Right forelimb (tissue), 1 donor: Measurements from ENCODE around the gene AMZ2.
"Not testable (repeated sequence)": the region's sequence is repeated elsewhere in the genome, so short reads cannot be mapped to it uniquely, and the experiment has no call there.

ENCODE experiments used
- DNase-seq: peaks from one replicate; pipeline ENCODE4 v3.0.0-alpha.2; 2018

Gene AMZ2

DNA sequence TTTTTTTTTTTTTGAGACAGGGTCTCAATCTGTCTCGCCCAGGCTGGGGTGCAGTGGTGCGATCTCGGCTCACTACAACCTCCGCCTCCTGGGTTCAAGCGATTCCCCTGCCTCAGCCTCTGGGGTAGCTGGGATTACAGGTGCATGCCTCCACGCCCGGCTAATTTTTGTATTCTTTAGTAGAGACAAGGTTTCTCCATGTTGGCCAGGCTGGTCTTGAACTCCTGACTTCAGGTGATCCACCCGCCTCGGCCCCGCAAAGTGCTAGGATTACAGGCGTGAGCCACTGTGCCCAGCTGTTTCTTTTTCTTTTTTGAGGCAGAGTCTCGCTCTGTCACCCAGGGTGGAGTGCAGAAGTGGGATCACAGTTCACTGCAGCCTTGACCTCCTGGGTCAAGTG lies 27.1 kb upstream of the AMZ2 start:
- not testable (repeated sequence) for DNase-seq

DNA sequence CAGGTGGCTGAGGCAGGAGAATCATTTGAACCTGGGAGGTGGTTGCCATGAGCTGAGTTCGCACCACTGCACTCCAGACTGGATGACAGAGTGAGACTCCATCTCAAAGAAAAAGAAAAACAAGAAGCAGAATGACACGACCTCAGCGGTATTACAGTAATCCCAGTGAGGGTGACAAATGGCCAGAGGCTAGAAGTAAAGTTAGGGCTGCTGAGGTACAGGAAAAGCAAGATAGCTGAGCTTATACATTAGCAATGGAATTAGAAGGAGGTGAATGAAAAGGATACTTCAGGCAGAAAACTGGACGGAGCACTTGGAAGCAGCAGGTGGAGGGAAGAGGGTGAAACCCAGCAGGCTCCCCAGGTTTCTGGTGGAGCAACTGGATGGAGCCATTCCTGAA lies 26.1 kb upstream of the AMZ2 start:
- DNase-seq, result no peak

- no peak for DNase-seq
These were observed 25.2 kb upstream of the AMZ2 start for GRCh38 chr17:68222606-68223005.

DNA sequence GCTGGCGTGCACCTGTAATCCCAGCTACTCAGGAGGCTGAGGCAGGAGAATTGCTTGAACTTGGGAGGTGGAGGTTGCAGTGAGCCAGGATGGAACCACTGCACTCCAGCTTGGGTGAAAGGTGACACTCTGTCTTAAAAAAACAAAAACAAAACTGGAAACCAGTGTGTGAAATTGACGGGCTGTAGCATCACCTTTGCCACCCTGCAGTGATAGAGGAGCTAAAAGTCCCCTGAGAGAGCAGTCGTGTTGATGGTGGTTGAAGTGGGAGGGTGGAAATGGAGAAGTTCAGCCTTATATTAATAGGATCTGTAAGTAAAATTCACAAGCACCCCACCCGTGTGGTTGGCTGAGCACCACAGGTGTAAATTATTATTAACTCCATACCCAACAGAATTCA lies 22.8 kb upstream of the AMZ2 start:
- not testable (repeated sequence) for DNase-seq

DNA sequence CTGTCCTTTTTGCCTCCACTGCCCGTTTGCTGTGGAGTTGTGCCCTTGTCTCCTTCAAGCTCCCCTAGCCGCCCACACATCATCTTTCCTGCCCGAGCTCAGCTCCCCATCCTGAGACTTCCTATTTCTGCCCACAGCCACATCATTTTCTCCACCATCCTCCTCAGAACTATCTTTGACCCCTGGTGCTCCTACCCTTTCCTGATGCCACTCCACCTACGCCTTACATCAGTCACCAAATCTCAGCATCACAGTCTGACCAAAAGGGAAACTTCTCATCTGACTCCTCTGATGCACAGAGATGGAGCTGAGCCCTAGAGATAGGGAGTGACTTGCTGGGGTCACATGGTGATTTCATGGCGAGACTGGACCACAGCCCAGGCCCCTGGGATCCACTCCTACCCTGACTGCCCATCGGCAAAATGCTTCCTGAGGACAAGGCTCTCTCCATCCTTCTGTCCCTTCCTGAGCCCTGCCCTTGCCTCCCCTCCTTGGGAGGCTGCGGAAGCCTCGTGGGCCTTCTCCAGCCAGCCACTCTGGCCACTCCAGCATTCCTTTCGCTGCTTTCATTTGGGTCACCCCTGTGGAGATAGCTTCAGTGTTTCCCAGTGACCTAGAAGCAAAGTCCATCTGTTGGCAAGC lies 19.7 kb upstream of the AMZ2 start:
- DNase-seq, result not testable (repeated sequence)

DNA sequence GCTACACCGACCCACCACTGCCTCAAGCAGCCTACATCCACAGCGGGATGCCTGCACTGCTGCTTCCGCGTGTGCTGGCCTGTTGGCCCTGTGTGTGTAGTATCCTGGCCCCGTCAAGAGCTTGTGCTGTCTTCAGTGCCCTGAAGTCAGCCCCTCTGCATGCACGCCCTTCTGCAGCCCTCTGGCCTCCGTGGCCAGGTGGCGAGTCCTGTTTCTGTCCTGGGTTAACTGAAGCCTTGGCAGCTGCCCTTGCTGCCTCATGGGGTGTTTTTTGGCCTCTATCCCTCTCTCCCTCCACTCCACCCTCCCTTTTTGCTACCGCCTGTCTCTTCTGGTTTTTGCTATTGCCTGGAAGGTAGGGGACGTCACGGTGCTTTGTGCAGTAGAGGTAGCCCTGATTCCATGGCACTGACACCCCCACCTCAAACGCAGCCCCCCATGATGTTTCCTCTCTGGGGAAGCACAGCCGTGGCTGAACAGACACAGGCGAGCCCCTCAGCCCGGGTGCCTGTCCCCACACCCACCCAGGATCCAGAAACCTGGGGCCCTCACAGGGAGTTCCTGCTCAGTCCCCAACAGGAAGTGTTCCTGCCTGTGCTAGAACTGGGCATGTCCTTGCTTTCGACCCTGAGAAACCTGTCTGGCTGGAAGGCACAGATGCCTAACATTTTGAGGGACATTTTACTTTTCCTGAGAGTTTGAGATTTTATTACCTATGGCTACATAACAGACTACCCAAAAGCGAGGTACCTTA lies 18.8 kb upstream of the AMZ2 start:
- no peak for DNase-seq

- DNase-seq, result no peak
These were observed 18.2 kb upstream of the AMZ2 start for GRCh38 chr17:68229619-68230018.

DNA sequence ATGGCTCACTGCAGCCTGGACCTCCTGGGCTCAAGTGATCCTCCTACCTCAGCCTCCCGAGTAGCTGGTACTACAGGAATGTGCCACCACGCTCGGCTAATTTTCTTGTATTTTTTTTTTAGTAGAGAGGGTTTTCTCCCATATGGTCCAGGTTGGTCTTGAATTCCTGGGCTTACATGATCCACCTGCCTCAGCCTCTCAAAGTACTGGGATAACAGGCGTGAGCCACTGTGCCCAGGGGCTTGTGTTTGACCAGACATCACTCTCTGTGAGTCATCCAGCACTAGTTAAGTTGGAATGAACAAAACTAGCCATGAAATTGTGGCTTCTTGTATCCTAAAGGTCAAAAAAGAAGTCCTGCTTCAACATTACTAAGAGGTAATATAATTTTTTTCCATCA lies 16.7 kb upstream of the AMZ2 start:
- not testable (repeated sequence) for DNase-seq

GRCh38 chr17:68231541-68231940 lies 16.3 kb upstream of the AMZ2 start:
- no peak for DNase-seq

- DNase-seq, result not testable (repeated sequence)
These were observed 15.1 kb upstream of the AMZ2 start for GRCh38 chr17:68232741-68233140.

DNA sequence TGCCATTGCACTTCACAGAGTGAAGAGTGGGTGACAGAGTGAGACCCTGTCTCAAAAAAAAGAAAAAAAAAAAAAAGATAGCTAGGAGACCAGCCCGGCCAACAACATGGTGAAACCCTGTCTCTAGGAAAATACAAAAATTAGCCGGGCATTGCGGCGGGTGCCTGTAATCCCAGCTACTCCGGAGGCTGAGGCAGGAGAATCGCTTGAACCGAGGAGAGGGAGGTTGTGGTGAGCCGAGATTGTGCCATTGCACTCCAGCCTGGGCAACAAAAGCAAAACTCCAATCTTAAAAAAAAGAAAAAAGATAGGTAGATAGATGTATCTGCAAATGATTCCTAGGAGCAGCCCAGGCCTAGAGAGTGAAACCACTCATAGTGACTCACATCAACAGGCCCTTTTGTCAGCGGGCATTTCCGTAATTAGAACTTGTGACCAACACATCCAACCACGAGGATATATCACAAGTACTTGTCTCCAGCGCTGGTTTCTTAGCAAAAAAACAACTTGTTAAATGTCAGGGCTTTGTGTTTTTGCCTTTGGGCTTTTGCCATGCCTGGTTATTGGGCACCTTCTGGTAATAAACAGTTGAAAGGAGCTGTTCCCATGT lies 13.0 kb upstream of the AMZ2 start:
- not testable (repeated sequence) for DNase-seq

GRCh38 chr17:68235336-68235791 lies 12.5 kb upstream of the AMZ2 start:
- DNase-seq, result not testable (repeated sequence)

- DNase-seq, result not testable (repeated sequence)
These were observed 10.3 kb upstream of the AMZ2 start for GRCh38 chr17:68237369-68238163.

DNA sequence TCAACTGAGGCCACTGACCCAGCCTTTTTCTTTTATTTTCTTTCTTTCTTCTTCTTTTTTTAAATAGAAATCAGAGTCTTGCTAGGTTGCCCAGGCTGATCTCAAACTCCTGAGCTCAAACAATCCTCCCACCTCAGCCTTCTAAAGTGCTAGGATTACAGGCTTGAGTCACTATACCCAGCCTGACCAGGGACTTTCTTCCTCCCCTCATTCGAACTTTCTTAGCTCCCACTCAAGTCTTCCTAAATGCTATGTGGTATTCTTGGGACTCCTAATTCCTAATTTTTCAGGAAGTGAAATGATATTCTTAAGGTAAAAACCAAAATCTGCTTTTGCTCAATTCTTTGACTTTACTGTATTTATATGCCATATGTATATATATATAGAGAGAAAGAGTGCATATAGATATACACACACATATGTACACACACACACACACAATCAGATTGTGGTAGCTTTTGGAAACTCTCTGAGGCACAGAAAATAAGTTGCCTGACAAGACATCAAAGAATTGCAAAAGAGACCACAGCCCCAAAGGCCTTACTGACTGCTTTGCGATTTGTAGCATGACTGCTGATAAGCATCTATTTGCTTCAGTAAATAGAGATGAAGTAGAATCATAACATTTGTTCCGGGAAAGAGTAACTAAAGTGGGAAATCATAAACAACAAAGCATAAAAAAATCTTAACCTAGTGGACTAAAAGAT lies 9.5 kb upstream of the AMZ2 start:
- no peak for DNase-seq

GRCh38 chr17:68238871-68239253 lies 9.0 kb upstream of the AMZ2 start:
- no peak for DNase-seq

GRCh38 chr17:68239632-68240366 lies 8.0 kb upstream of the AMZ2 start:
- no peak for DNase-seq

DNA sequence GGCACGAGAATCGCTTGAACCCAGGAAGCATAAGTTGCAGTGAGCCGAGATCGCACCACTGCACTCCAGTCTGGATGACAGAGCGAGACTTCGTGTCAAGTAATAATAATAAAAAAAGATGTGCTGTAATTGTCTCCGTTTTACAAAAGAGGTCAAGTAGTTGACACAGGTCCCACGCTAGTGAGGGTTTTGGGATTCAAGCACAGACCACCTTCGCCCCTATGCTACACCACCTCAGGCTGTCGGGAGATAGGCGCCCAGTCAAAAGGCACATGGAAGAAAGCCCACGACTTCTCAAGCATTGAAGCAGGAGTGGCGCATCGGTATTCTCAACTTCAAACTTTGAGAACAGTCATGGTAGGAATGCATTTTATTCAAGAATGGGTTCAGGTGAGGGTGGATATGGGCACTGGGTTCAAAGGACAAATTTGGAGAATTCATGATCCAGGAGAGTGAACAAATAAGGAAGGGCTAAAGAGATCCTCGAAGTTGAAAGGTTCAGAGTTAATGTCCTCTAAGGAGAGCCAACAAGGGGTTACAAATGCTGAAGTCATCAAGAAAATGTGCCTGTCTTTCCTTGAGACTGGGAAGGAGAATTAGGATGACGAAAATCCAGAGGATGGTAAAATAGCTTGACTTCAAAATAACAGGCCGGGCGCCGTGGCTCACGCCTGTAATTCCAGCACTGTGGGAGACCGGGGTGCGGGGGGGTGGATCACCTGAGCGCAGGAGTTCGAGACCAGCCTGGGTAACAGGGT lies 1.4 kb upstream of the AMZ2 start:
- no peak for DNase-seq

DNA sequence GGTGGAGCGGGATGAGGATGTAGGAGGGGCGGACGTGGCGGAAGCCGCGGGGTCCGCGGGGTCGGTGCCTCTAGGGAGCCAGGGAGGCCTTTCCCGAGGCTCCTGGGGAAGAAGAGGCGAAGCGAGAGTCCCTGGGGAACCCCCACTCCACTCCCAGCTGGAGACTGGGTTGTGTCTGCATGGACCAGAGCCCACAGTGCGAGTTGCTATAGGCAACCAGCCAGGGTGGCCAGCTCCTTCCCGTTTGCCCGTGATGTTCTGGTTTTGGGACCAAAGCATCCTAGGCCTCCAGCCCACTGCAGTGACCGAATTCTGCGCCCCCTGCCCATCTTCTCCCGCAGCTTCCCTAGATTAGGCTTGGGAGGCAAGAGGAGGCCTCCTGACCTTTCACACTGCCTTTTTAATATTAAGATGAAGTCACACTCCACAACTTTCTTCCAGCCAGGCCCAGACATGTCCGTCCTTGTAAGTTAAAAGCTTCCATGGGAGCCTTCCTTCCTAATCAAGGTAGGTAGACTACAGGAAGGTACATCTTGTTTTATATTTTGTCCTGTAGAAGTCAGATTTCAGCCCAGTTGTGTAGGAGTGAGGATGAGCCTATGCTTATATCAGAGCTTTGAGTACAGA lies 469 bp downstream of the AMZ2 start:
- DNase-seq, result no peak

DNA sequence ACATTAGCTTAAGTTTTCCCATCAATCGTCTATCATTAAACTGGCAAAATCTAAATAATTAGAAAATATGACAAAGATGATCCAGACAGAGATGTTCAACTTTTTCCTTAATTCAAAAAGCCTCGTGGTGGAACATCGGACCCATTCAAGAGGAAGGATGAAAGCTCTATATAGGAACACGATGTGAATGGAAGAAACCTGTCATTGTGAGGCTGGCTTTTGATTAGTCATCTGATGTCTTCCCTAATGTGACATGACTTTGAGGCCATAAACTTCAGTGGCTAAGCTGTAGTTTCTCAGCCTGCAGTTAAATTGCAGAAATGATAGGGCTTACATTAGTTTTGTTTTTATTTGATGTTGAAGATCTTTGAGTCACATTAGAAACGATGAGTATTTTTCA lies 1.0 kb downstream of the AMZ2 start:
- DNase-seq, result no peak

GRCh38 chr17:68249354-68249765 lies 1.5 kb downstream of the AMZ2 start:
- DNase-seq, result no peak

- DNase-seq, result not testable (repeated sequence)
These were observed 5.6 kb downstream of the AMZ2 start for GRCh38 chr17:68253426-68253825.
